Thyroid gland (tissue), 4 donors: ENCODE results near the gene PRKCA. TPM values are rescaled to one million over a fixed set of nuclear protein-coding genes. Genes with fewer than 3 reads are reported as not detected.

Experiments
- DNase-seq, 2 donors: peaks; one replicate each; pipeline ENCODE4 v3.0.0-alpha.2; 2019
- H3K27ac ChIP-seq, 3 donors: fragments of 200-600 bp; sonication (generic); 1 replicate in 2 of 3; 2 replicates in 1 of 3; pipeline ENCODE4 v1.5.1; 2016 to 2019; ENCODE audit warnings: mild to moderate bottlenecking in 1 of 3, moderate library complexity in 1 of 3
- H3K27me3 ChIP-seq: fragments of 200-600 bp; sonication (generic); one replicate; pipeline ENCODE4 v1.5.1; 2019
- H3K36me3 ChIP-seq, 2 donors: fragments of 200-600 bp; sonication (generic); one replicate each; pipeline ENCODE4 v1.5.1; 2016 to 2019
- H3K4me1 ChIP-seq, 2 donors: fragments of 200-600 bp; sonication (generic); one replicate each; pipeline ENCODE4 v1.5.1; 2017 to 2019
- H3K4me3 ChIP-seq, 3 donors: fragments of 200-600 bp; sonication (generic); replicated peaks in 1 of 3; 1 replicate in 2 of 3; 2 replicates in 1 of 3; pipeline ENCODE4 v1.5.1; 2016; ENCODE audit warnings: mild to moderate bottlenecking in 1 of 3
- H3K9me3 ChIP-seq: fragments of 200-600 bp; sonication (generic); one replicate; pipeline ENCODE4 v1.5.1; 2017
- POLR2A ChIP-seq, 2 donors: fragments of 450-650 bp; IDR thresholded peaks; one replicate each; pipeline ENCODE4 v1.6.1; 2017; ENCODE audit warnings: antibody characterized with exemption in 2 of 2, mild to moderate bottlenecking in 2 of 2, moderate library complexity in 1 of 2
- WGBS, 2 donors: methylation state at CpG; one replicate each; pipeline ENCODE4 v1.1.5; 2017; 5-methylcytosine and 5-hydroxymethylcytosine counted together
- intact Hi-C: fragments of 100-400 bp; cut with DNase I; formaldehyde crosslinking; loops from one replicate; pipeline ENCODE4 v1.15.1; 2023
- total RNA-seq, 4 donors: library from RNA; depleted of rRNA; stranded (reverse); fragments of >200 nt; gene quantifications; one replicate each; pipeline ENCODE4 v1.2.3, GENCODE V29; 2016
- TF ChIP-seq, protein P1 (sequence below), 6 experiments: fragments of 200-600 bp in 3 of 6; fragments of 450-650 bp in 3 of 6; sonication (generic) in 3 of 6; IDR thresholded peaks; one replicate each; pipeline ENCODE4 v1.5.1; 2016 to 2019; ENCODE audit warnings: antibody characterized with exemption in 6 of 6, mild to moderate bottlenecking in 2 of 6, inconsistent platforms in 1 of 6, moderate library complexity in 1 of 6

The PRKCA gene
- total RNA-seq, 4 donors from 2014 or later, result 6.7 to 24.2 (median 15.3) TPM

DNA sequence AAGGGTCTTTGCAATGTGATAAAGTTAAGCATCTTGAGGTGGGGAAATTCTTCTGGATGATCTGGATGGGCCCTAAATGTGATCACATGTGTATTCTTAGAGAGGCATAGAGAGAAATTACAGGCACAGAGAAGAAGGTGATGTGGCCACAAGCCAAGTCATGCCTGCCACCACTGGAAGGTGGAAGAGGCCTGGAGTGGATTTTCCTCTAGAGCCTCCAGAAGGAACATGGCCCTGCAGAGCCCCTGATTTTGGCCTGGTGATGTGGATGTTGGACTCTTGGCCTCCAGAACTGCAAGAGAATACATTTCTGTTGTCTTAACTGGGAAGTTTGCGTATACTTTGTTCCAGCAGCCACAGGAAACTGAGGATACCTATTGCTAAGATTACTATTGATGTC, 375.6 kb downstream of the PRKCA start:
- Histone ChIP-seq H3K4me1 (no peaks in the 10 kb centered on the region), H3K36me3 (no peaks in the 10 kb centered on the region), H3K27ac (no peak overlapping the region), H3K9me3 (no peaks in the 10 kb centered on the region), H3K27me3 (no peaks in the 10 kb centered on the region), H3K4me3 (no peak overlapping the region)
- no peak for DNase-seq
- WGBS, 2 donors, result 100% methylated on average over 1 of the region's 1 CpG
- TF ChIP-seq, protein P1, sequence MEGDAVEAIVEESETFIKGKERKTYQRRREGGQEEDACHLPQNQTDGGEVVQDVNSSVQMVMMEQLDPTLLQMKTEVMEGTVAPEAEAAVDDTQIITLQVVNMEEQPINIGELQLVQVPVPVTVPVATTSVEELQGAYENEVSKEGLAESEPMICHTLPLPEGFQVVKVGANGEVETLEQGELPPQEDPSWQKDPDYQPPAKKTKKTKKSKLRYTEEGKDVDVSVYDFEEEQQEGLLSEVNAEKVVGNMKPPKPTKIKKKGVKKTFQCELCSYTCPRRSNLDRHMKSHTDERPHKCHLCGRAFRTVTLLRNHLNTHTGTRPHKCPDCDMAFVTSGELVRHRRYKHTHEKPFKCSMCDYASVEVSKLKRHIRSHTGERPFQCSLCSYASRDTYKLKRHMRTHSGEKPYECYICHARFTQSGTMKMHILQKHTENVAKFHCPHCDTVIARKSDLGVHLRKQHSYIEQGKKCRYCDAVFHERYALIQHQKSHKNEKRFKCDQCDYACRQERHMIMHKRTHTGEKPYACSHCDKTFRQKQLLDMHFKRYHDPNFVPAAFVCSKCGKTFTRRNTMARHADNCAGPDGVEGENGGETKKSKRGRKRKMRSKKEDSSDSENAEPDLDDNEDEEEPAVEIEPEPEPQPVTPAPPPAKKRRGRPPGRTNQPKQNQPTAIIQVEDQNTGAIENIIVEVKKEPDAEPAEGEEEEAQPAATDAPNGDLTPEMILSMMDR (IDR thresholded peaks at IDR 0.05), result no peak
- TF ChIP-seq POLR2A (IDR thresholded peaks at IDR 0.05), result no peak
- intact Hi-C loops, result loop anchor here (10.0 kb wide), 1 partner anchor 423 kb away; no protein-coding TSS in a partner anchor

DNA sequence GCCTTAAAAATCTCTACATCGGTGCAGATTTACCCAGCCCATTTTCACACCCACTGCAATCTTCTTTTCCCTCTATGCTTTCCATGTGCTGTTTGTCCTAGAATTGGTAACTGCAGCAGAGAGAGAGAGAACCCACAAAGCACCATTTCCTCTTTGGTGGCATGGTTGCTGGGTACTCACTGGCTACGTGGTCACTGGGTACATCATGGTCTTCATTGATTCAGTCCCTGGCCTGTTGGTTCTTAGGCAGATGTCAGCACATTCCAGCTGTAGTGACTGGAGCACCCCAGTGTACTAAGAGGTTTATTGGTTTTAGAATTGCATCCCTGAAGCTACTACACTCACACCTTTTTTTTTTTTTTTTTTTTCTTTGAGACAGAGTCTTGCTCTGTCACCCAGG, 376.4 kb downstream of the PRKCA start:
- DNase-seq, result no peak
- H3K36me3 ChIP-seq, result no peaks in the 10 kb centered on the region
- H3K27me3 ChIP-seq, result no peaks in the 10 kb centered on the region
- H3K27ac ChIP-seq, result no peak overlapping the region
- TF ChIP-seq POLR2A (IDR thresholded peaks at IDR 0.05), result no peak
- TF ChIP-seq, protein P1 (IDR thresholded peaks at IDR 0.05), result no peak
- WGBS, 2 donors, result 87 to 94% methylated on average over 2 of the region's 2 CpGs
- no peaks in the 10 kb centered on the region for H3K4me1 ChIP-seq
- H3K9me3 ChIP-seq, result no peaks in the 10 kb centered on the region
- no peak overlapping the region for H3K4me3 ChIP-seq
- intact Hi-C loops, result loop anchor here (10.0 kb wide), 1 partner anchor 424 kb away; no protein-coding TSS in a partner anchor

DNA sequence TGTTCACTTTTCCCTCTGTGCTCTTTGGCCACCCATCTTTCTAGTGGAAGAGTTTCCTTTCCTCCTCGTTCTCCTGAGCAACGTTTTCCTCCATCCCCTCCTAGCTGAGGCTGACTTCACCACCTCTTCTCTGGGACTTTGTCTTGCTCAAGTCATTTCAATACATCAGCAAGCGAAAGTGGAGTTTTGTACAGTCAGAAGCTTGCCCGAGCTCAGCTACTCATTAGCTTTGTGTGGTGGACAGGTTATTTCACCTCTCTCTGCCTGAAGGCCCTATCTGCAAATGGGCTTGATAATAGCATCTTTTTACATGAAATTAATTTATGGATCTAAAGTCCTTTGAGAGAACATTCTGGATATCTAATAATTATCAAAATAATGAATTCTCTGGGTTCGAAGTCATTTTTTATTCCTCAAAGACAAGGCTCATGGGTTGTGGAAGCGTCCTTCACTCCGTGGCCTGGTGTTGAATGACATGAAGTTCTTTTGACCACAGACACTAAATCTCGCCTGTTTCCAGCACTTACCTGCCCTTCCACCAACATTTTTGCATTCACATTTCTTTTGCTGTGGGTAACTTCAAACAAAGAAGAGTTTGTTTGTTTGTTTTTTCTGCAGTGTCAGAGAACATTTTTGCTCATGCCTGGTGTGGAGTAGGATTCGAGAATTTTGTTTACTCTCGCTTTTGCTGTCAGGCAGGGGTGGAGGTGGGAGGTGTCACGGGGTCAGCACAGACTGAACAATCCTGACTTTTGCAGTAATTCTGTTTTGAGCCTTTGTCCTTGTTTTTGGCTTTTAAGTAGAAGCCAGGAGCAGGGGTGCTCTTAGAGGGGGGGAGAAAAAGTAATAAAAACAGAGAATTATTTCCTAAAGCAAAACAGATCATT, 377.5 kb downstream of the PRKCA start:
- H3K9me3 ChIP-seq, result no peaks in the 10 kb centered on the region
- TF ChIP-seq POLR2A (IDR thresholded peaks at IDR 0.05), result no peak
- TF ChIP-seq, protein P1 (IDR thresholded peaks at IDR 0.05), result no peak
- no peaks in the 10 kb centered on the region for H3K27me3 ChIP-seq
- 87 to 91% methylated on average over 11 of the region's 11 CpGs for WGBS, 2 donors
- H3K4me1 ChIP-seq, result no peaks in the 10 kb centered on the region
- no peak overlapping the region for H3K27ac ChIP-seq
- H3K36me3 ChIP-seq, result no peaks in the 10 kb centered on the region
- no peak for DNase-seq
- intact Hi-C loops, result loop anchor here (10.0 kb wide), 1 partner anchor 425 kb away; no protein-coding TSS in a partner anchor
- no peak overlapping the region for H3K4me3 ChIP-seq

DNA sequence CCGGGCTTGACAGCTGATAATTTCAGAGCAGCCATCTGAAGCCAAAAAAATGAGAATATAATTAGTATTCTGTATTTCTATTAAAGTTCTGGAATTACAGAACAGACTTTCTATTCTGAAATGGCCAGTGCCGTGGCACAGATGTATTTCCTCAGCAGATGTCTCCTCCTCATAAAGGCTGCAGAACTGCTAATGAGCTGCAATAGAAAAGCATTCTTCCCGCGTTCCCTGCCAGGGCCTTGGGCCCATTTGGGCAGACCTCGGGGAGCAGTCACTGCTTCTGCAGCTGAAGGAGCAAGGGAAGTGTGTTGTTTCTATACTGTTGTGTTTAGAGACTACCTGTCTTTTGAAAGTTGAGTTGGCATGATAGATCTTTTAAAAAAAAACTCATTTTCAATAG, 379.9 kb downstream of the PRKCA start:
- intact Hi-C loops, result no loop called here
- TF ChIP-seq, protein P1 (IDR thresholded peaks at IDR 0.05), result no peak
- TF ChIP-seq POLR2A (IDR thresholded peaks at IDR 0.05), result no peak
- no peaks in the 10 kb centered on the region for H3K27me3 ChIP-seq
- no peak overlapping the region for H3K27ac ChIP-seq
- WGBS, 2 donors, result 70 to 76% methylated on average over 5 of the region's 5 CpGs
- no peaks in the 10 kb centered on the region for H3K36me3 ChIP-seq
- no peaks in the 10 kb centered on the region for H3K4me1 ChIP-seq
- H3K4me3 ChIP-seq, result no peak overlapping the region
- H3K9me3 ChIP-seq, result no peaks in the 10 kb centered on the region
- DNase-seq, result no peak

DNA sequence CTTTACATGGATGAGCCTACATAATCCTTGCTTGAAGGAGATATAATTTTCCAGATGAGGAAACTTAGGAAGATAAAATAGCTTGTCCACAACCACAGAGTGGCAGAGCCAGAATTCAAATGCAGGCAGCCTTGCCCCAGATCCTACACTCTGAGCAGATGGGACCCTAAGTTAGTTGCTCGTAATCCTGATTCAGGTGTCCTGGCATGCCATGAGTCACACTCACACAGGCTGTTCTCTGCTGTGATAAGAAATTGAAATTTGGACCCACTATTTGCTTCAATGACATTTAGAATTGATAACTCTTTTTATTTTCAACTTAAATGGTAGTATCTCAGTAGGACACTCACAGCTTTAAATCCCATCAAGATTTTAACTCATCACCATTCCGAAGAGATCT, 381.8 kb downstream of the PRKCA start:
- WGBS, 2 donors, result 88 to 93% methylated on average over 2 of the region's 2 CpGs
- Histone ChIP-seq H3K36me3 (no peaks in the 10 kb centered on the region), H3K27me3 (no peaks in the 10 kb centered on the region), H3K27ac (no peak overlapping the region), H3K9me3 (no peaks in the 10 kb centered on the region), H3K4me1 (no peaks in the 10 kb centered on the region), H3K4me3 (no peak overlapping the region)
- TF ChIP-seq, protein P1 (IDR thresholded peaks at IDR 0.05), result no peak
- TF ChIP-seq POLR2A (IDR thresholded peaks at IDR 0.05), result no peak
- intact Hi-C loops, result no loop called here
- no peak for DNase-seq
